NB4 (cell line): ENCODE measurements around the gene DNAJB1.

Experiments used
- MYC ChIP-seq: IDR thresholded peaks from 2 replicates; pipeline ENCODE4 v1.6.1; 2011; ENCODE audit warnings: low read depth, low read length
- POLR2A ChIP-seq: IDR thresholded peaks from 2 replicates; pipeline ENCODE4 v1.6.1; 2011; ENCODE audit warnings: mild to moderate bottlenecking; ENCODE audit not compliant: insufficient read length; ENCODE audit errors: extremely low read depth
- TF ChIP-seq, protein P1 (sequence below): IDR thresholded peaks from one replicate; pipeline ENCODE4 v1.5.1; 2012; ENCODE audit warnings: low read depth, low read length
- TF ChIP-seq, protein P2 (sequence below): IDR thresholded peaks from 2 replicates; pipeline ENCODE4 v1.6.1; 2011; ENCODE audit warnings: low read depth, low read length

DNA sequence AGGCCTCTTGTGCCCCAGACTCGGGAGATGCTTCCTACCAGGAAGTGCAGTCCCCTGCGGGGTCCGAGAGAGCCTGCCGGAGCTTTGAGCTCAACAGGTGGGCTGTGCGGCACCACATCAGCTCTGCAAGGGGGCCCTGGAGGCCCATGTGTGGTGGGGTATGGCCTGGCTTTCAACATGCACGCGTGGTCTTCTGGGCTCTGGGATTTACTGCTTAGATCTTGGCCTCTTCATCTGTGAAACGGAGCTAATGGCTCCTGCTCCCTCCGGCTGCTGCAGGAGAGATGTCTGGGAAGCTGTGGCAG is 35.7 kb upstream of the DNAJB1 start:
- TF ChIP-seq, protein P1, sequence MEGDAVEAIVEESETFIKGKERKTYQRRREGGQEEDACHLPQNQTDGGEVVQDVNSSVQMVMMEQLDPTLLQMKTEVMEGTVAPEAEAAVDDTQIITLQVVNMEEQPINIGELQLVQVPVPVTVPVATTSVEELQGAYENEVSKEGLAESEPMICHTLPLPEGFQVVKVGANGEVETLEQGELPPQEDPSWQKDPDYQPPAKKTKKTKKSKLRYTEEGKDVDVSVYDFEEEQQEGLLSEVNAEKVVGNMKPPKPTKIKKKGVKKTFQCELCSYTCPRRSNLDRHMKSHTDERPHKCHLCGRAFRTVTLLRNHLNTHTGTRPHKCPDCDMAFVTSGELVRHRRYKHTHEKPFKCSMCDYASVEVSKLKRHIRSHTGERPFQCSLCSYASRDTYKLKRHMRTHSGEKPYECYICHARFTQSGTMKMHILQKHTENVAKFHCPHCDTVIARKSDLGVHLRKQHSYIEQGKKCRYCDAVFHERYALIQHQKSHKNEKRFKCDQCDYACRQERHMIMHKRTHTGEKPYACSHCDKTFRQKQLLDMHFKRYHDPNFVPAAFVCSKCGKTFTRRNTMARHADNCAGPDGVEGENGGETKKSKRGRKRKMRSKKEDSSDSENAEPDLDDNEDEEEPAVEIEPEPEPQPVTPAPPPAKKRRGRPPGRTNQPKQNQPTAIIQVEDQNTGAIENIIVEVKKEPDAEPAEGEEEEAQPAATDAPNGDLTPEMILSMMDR: no peak
- TF ChIP-seq POLR2A (no peak), MYC (no peak)
- TF ChIP-seq, protein P2, sequence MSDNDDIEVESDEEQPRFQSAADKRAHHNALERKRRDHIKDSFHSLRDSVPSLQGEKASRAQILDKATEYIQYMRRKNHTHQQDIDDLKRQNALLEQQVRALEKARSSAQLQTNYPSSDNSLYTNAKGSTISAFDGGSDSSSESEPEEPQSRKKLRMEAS: no peak
